HG02759 (cell line): ENCODE results near the gene MORC2.

Source experiments
- ATAC-seq: cut with Tn5 transposase; IDR thresholded peaks from one replicate; pipeline ENCODE4 v1.9.1; 2021; ENCODE audit warnings: mild to moderate bottlenecking, moderate library complexity; ENCODE audit not compliant: unreplicated experiment

Gene MORC2

DNA sequence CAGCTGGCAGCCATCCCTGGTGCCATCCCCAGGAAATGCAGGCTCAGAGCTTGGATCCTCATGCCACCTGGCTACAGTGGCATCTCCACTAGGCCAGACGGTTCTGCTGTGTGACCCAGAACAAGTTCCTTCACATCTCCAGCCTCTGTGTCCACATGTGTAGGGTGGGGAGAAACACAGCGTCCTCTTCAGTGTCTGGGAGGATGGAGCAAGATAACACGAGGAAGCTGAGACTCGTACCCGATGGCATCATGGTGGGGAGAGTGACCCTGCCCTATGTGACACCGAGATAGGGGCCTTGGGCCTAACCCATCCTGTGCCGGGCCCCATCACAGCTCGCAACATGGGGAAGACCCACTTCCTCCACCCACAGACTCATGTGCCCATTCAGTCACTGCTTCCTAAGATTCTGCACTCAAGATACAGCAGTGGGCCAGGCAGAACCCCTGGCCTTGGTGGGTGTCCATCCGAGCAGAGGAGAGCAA lies 78.5 kb downstream of the MORC2 start:
- no peak for ATAC-seq

- no peak for ATAC-seq
These were observed 79.1 kb downstream of the MORC2 start for GRCh38 chr22:30889268-30889995.

- ATAC-seq: no peak
These were observed 80.7 kb downstream of the MORC2 start for GRCh38 chr22:30887861-30888260.

- ATAC-seq: no peak
These were observed 81.1 kb downstream of the MORC2 start for GRCh38 chr22:30887453-30887852.

GRCh38 chr22:30885591-30885990 lies 83.0 kb downstream of the MORC2 start:
- no peak for ATAC-seq

DNA sequence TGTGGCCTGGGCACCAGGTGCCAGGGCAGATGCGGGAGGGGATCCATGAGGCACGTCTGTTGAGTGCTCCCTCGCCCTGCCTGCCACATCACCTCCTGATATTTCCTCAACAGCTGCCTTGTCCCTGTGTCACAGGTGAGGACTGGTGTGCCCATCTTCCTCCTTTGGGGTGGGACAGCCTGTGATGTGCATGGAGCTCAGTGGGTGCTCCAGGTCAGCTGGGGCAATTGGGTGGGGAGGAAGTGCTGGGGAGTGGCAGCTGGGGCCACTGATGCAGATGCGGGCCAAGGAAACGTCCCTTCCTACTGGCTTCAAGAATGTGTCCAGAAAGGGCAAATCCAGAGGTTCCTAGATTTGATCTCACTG lies 83.6 kb downstream of the MORC2 start:
- ATAC-seq: no peak

DNA sequence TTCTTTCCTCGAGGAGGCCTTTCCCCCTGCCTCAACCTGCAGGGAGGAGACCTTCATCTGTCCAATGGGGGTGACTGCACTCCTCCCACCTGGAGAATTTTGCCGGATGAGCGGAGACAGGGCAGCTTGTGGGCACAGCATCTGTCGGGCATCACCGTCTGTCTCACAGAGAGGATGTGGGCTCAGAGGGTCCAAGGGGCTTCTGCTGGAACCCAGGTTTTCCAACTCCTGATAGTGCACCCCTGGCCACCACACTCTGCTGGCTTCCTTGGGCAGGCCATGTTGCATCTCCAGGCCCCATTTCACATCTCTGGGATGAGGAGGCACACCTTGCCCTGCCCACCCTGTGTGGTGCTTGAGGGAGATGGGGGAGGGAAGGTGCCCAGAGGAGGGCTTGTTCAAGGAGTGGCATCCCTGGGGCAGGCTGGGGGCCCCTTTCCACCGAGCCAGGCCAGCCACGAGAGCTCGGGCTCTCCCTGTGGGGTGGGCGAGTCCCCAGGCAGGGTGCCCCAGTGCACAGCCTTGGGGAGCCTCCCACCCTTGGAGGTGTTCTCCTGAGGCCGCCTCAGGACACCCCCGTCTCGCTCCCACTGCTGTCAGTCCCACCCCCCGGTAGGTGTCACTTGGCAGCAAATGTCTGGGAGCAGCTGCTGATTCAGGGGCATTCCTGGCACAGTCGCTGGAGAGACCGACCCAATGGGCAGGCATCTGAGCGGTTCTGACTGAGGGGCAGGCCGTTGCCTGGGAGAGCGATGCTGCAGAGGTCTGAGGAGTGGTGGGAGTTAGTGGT lies 84.2 kb downstream of the MORC2 start:
- no peak for ATAC-seq

GRCh38 chr22:30883586-30884145 lies 84.9 kb downstream of the MORC2 start:
- ATAC-seq: no peak

DNA sequence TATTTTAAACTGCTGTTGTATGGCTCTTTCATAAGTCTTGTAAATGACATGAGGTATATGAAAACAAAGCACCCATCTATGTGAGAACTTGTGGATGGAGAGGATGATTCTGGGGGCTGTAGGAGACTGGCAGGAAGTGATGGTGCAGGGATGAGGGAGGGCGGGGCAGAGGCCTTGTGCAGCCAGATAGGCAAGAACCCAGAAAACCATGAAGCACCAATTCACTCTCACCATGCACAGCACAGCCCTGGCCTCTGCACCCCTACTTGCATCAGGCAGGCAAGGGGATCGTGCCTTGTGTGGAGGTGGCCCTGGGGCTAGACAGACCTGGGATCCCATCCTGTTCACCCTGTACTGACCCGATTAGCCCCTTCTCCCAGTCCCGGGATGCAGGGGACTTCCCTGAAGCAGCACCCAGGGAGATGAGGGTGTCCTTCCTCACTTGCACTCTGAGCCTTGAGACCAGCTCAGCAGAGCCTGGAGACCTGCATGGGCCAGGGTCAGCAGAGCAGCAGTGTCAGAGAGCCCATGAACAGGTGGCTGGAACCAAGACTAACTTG lies 85.5 kb downstream of the MORC2 start:
- no peak for ATAC-seq

DNA sequence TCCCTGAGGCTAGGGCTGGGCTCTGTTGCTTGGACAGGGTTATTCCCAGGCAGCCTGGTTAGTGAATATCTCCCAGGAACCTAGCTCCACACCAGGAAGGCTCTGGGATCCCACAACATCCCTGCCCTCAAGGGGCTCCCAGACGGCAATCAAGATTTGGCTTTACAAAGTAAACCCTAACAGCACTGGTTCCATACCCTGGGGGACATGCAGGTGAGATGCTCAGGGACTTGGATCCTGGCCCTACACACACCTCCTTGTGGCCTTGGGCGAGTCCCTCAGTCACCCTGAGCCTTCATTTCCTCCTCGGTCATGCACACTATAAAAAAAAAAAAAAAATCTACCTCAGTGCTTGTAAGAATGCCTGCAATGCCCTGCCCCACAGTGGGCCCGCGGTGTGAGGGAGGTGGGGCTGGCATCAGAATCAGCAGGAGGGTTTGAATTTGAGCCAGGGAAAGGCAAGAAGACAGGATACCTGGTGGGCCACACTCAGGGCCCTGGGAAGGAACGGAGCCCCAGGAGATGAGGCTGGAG lies 86.3 kb downstream of the MORC2 start:
- no peak for ATAC-seq

GRCh38 chr22:30881361-30882183 lies 87.0 kb downstream of the MORC2 start:
- ATAC-seq: no peak

- no peak for ATAC-seq
These were observed 87.7 kb downstream of the MORC2 start for GRCh38 chr22:30880847-30881246.

DNA sequence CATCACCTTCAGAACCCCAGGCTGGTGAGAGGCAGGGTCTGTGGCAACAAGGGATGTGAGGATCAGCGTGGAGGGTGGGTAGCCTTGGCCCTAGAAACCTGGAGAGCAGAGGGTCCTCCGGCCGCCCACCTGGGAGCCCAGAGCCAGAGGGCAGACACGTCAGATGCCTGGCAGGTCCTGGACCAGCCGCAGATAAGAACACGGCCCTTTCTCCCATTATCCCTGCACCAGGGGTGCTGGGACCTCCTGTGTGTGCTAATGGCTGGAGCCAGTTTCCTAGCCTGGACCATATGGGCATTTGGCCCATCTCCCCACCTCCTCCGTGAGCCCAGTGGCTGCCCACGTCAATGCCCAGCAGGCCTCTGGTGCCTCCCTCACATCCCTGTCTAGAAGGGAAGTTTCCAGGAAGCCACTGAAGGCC lies 88.4 kb downstream of the MORC2 start:
- ATAC-seq: no peak

GRCh38 chr22:30879415-30879797 lies 89.2 kb downstream of the MORC2 start:
- no peak for ATAC-seq

- no peak for ATAC-seq
These were observed 89.8 kb downstream of the MORC2 start for GRCh38 chr22:30878516-30879414.

DNA sequence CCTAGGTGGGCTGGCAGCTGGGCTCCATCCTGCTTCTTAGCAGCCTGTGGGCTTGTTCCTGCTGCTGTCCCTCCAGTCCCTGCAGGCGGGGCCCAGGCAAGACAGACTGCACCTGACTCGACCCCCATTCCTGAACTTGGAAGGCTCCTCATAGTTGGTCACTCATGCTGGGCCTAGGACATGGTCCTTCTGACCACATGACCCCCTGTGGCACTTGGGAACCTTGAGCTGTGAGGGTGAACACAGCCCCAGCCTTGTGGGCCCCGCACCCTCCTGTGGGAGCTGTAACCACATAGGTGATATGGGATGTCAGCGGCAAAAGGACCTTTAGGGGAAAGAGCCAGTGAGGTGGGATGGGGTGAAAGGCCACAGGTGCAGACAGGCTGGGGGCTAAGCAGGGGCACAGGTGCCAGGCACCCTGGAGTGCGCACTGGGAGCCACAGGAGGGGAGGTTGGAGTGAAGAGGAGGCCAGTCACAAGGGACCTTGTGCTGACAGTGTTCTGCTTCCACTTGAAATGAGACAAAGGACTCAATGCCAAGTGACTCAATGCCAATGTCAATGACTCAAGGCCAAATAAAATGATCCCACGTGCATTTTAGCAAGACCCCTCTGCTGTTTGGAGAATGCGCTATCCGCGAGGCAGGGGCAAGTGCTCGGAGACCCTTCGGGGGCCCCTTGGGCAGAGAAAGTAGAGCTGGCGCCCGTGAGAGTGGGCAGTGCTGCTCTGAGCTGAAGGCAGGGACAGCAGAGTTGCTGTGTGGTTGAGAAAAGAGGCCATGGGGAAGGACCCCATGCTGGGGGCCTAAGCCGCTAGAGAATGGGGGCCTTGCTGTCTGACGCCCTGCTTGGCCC lies 90.7 kb downstream of the MORC2 start:
- ATAC-seq: no peak

DNA sequence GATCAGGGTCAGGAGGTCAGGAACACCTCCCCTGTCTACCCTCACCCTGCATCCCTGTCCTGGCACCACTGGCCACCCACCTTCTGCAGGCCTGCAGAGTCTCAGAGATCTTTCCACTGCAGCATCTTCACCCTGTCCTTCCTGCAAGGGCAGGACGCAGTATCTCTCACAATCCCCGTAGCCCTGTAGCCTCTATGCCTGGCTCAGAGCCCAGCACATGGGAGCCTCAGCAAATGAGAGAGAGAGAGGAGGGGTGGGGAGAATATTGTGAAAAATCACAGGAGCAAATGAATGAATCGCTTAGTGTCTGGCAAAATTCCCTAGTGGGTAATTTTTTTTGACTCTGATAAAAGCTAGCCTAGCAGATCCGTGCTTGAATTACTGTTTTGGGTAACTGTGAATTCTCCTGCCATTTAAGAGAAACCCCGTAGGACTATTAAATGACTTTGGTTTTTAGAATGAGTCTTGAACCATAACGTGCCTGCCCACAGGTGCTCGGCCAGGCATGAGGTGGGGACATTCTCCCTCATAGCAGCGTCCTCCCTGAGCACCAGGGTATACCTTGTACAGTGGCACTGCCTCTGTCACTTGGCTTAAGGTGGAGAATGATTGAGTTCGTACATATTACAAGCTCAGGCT lies 91.5 kb downstream of the MORC2 start:
- ATAC-seq: no peak

- ATAC-seq: no peak
These were observed 92.3 kb downstream of the MORC2 start for GRCh38 chr22:30876221-30876751.
